HT1080 (cell line): ENCODE results near the gene DCBLD1. TPM values are rescaled to one million over a fixed set of nuclear protein-coding genes. Genes with fewer than 3 reads are reported as not detected.
A peak's percentile ranks its signal among the peaks of the same experiment; 100 is the strongest.

Experiments used
- DNase-seq: peaks from one replicate; pipeline ENCODE4 v3.0.0-alpha.2; 2015; ENCODE audit warnings: low read depth
- small RNA-seq: library from RNA; depleted of rRNA; stranded (forward); fragments of <200 nt; gene quantifications from one replicate; pipeline ENCODE3, GENCODE V24; 2014
- total RNA-seq: library from RNA; depleted of rRNA; stranded (reverse); fragments of >200 nt; shearing (Covaris generic); gene quantifications from 2 replicates; pipeline ENCODE4 v1.2.3, GENCODE V29; 2014; rRNA removed

Gene DCBLD1
- total RNA-seq, 1 experiment from 2014 or later = 30.7 TPM

DNA sequence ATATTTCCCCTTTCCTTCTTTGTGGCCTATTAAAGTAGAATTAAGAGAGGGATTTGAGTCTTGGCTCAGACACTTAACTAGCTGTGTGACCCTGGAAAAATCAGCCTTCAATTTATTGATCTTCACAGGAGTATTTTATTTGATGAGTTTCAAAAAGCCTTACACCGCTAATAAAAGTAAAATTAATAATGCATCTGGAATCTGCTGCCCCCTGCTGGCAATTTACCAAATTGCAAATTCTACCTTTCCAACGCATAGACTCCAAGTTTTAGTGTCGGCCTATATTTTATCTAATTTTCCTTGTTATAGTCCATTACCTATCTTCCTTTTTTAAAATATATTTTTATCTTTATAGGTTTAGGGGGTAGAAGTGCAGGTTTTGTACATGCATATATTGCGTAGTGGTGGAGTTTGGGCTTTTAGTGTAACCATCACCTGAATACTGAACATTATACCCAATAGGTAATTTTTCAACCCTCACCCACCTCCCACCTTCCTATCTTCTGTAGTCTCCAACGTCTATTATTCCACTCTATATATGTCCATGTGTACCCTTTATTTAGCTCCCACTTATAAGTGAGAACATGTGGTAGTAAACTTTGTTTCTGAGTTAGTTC lies 73.5 kb downstream of the DCBLD1 start:
- peak; percentile 35 for DNase-seq

DNA sequence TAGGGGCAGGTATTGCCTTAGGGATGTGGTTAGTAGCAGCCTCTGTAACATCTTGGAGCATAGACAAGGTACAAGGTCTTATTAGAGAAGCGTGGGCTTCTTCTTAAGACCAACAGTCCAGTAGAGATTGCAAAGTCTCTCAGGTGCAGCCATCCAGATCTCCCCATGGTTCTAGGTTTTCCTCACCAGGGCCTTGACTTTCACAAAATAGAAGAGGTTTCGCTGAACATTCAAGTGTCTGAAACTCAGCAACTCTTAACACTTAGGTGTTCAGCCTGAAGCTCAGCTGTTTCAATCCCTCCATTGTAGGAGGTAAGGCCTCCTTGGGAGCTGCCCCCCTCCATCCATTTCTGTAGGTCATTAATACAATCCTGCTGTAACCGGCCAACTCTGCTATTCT lies 75.5 kb downstream of the DCBLD1 start:
- DNase-seq = no peak

DNA sequence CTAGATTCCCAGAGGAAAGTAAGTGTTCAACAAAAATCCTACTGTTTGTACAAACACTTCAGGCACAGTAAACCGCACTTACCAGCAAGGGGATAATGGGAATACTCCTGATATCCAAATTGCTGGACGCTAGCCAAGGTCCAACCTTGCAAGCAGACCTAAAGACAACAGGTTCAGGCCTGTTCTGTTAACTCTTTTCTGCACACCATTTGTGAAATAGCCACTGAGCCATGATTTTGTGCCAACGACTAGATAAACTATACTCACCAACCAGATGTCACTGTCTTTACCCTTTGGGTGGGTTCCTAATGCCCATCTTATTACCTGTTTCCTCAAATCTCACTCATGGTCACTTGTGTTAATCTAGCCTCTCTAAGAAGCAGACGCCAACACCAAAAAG lies 76.3 kb downstream of the DCBLD1 start:
- DNase-seq = no peak

DNA sequence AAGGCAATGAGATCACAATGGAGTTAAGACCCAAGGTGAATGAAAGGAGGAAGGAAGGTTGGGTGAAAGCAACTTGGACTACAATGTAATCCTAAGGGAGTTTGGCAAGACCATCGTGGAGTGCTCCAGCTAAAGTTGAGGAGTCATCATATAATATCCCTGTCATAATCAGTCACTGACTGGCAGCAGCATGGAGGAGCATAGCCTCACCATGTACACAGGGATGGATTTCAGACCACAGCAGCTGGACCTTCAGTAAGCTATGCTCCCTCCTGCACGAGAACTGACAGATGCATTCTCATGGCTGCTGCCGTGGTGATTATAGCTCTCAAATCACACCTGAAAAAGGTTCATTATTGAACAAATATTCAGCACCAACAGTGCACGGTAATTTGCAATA lies 76.8 kb downstream of the DCBLD1 start:
- no peak for DNase-seq

DNA sequence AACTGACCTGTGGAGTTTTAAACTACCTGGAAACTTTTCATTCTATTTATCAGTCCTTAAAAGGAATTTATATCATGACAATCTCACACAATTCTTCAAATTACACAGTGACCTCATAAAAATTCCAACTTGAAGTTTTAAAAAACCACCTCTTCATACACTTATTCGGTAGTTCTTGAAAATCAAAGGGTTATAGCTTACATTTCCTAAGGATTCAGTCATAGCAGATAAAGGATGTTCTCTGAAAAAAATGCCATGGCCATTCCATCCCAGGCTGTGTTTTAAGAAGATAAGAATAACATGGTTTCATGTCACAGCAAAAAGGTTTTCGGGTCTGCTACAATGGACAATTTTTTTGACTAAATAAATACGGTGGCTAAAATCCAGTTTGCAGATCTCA lies 78.7 kb downstream of the DCBLD1 start:
- DNase-seq = no peak

DNA sequence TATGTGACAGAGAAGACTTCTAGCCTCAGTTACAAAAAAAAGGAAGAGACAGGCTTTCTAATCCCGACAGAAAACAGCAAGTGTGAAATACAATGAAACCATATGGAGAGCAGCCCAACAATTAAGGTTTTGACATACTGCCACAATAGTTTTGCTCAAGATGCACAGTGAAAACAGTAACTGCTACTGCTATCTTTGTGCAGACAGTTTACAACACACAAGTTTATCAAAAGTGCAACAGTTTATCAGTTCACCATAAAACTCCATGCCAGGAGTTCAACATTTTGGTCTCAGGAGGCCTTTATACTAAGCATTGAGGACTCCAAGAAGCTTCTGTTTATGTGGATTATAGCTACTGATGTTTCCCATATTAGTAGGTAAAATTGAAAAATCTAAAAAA lies 82.2 kb downstream of the DCBLD1 start:
- DNase-seq = no peak

DNA sequence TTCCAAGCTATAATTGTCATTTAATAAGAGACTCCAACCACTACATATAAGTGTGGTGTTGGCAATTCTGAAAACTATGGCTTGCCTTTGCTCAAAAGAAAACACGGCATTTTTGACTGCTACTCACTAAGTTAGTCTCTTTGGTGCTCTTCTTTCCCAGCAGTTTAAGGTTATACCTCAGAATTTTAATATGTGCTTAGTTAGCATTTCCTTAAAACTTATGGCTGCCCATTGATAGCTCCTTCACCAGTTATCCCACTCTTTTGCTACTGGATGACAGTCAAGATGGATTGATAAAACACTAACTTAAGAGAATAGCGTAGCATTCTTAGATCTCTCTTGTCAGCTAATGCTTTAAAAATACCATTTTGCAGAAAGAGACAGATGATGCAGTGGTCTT lies 85.8 kb downstream of the DCBLD1 start:
- DNase-seq = no peak

DNA sequence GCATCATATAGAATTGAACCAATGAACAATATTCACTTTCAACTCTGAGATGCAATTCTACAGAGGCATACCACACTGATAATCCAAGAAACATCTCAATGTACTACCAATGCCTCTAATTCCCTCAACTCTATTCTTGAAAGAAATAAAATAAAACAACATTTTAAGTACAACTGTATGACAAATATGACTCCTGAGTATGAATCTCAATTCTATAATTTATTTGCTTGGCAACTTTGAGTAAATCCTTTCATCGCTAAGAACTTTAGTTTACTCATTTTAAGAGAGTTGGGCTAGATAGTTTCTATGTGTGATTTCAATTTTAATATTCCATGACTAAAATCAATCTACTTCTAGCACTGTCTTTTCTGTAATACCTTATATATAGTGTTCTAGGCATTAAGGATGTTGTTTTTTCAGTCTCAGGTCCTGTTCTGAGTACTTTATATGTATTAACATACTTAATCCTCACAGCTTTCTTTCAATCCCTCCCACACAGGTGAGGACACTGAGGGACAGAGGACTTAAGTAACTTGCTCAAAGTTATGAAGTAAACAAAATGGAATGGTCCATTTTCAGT lies 86.4 kb downstream of the DCBLD1 start:
- DNase-seq = no peak

DNA sequence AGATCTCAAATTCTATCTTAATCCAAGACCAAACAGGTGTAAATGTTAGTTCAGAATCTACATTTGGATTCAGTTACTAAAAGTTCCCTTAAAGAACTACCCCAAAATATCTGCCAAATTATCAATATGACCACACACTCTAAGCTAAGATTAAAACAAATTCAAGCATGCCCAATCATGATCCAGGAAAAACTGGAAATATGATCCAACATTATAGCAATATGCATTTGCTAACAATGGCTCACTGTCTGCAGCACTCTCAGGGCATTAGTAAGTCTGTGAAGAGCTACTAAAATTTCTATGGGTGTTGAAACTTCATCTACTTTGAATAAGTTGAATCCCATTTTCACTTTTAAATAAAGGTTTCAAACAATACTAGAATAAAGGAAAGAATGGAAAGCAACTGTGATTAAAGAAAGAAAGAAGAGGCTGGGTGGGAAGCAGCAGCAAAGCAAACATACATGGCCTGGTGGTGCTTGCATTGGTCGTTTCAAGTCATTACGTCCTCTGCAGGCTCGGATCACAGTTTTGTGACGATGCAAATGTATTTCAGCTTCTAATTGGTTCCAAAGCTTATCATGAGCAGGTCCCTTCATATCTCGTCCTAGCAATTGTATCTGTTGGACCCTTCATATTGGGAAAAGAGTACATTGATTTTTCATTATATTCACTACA lies 90.7 kb downstream of the DCBLD1 start:
- DNase-seq = no peak

DNA sequence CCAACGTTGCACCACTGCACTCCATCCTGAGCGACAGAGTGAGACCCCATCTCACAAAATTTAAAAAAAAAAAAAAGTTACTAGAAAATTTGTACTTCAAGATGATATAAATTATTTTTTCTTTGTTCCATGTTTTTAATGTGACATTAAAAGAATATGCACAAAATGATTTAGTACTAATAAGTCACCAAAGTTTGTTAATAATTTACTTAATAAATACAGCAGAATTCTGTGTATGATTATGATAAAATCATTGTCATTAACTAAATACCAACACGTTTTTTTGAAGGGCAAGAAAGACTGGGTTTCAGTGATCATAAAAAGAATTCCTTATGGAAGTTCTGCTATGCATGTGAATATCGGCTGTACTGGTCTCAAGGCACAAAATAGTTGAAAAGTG lies 91.7 kb downstream of the DCBLD1 start:
- DNase-seq = no peak

DNA sequence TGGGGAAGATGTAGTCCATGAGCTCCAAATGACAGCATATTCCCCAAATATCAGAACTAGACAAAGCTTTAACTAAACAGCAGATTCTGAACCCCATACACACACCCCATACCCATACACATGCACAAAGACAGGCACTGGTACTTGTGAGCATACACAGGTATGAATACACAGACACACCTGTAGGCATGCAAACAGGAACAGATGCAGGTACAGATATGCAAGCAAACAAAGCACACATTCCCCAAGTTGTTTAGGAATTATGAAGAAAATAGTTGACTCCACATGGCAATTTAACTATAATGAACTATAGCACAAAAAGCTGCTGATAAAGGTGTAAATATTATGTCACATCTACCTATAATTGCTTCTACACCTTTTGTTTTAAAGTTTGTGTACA lies 103.2 kb downstream of the DCBLD1 start:
- DNase-seq = no peak

DNA sequence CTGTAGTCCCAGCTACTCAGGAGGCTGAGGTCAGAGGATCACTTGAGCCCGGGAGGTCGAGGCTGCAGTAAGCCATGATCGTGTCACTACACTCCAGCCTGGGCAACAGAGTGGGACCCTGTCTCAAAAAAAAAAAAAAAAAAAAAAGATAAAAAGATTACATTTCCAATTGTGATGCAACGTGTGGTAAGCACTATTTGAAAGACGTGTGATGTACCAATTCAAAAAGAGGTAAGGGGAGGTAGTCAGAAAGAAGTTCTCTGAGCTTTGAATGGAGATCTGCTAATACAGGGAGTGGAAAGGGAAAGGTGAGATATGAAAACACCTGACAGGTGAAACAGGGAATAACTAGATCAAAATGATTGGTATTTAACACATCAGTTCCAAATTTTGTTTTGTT lies 108.0 kb downstream of the DCBLD1 start:
- DNase-seq = no peak

DNA sequence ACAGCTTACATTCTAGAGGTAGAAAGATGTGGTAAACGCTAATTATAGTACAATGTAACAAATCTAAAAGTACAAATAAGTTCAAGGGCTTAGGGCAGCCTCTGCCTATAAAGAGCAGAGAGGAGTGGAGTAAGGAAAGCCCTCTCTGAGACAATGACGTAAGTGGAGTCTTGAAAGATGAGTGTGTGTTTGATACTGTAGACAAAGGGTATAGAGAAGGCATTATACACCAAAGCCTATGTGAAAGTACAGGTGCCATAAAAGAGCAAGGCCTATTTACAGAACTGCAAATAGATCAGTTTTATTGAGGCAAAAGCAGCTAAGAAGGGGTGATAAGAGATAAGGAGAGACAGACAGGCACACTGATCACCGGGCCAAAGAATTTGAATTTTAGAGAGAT lies 108.9 kb downstream of the DCBLD1 start:
- DNase-seq = no peak

DNA sequence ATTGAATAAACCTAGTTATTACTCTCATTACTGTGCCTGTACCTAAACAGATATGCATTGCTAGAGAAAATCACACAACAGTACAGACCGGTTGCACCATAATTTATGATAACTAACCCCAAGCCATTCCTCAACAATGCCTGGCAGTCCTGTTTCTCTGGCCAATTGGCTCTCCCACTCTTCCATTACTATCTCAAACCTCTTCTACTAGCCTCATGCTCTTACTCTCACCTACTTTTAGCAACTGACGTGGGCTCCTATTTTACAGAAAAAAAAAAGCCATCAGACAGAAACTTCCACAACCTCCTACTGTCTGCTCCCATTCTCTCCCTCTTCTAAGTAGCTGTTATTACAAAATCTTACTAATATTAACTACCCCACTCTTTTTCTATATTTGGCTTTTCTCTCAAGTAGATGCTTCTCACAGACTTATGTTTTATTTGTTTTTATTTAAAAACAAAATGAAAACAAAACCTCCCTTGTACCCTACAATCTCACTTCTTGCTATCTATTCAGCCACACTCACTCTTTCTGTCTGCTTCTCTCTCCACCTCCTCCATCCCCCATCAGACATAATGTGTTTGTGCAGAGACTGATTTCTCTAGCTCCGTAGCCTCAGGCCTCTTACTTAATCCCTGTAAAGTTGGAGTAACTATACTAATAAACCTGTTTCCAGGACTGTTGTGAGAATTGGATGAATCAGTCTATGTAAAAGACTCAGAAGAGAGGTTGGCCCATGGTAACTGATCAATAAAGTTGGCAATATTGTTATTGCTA lies 110.7 kb downstream of the DCBLD1 start:
- DNase-seq = no peak

DNA sequence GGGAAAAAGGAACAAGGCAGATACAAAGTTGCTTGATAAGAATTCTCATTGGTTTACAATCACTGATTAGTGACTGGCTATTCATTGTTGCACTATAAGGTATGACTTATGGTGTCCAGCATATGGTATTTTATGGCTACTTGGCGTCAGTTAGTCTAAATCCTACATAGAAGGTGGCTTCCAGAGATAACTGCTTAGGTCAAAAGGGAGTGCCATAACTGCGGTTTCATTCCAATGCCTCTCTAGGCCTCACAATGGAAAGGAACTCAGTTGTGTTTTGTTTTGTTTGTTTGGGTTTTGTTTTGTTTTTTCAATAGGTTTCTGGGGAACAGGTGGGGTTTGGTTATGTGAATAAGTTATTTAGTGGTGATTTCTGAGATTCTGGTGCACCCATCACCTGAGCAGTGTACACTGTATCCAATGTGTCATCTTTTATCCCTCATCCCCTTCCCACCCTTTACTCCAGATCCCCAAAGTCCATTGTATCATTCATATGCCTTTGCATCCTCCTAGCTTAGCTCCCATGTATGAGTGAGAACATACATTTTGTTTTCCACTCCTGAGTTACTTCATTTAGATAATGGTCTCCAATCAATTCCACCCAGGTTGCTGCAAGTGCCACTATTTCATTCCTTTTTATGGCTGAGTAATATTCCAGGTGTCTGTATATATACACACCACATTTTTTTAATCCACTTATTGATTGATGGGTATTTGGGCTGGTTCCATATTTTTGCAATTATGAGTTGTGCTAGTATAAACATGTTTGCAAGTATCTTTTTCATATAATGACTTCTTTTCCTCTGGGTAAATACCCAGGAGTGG lies 112.8 kb downstream of the DCBLD1 start:
- DNase-seq = no peak

DNA sequence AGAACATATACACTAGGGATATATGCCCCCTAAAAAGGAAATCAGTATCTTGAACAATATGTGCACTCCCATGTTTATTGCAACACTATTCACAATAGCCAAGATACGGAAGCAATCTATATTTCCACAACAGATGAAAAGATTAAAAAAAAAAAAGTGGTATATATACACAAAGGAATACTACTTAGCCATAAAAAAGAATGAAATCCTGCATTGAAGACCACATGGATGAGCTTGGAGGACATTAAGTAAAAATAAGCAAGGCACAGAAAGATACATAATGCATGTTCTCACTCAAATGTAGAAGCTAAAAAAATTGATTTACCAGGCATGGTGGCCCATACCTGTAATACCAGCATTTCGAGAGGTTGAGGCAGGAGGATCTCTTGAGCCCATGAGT lies 115.3 kb downstream of the DCBLD1 start:
- DNase-seq = no peak

Small RNA genes lying within 50 kb of the gene (small RNA-seq; reads per million reads assigned to genes)
- gene RNU6-253P = not detected

Other genes starting within 250 kb of the DCBLD1 start
- not detected in 2 replicates for gene VGLL2, start 217.1 kb upstream of the DCBLD1 start, total RNA-seq
- 0.06 TPM in 1 of 2 replicates, not detected in the other for gene ROS1, start 56.7 kb upstream of the DCBLD1 start, total RNA-seq
- gene GOPC, start 119.8 kb downstream of the DCBLD1 start, total RNA-seq = 16.7 and 19.0 TPM in 2 replicates
- 11.5 and 15.8 TPM in 2 replicates for gene NUS1, start 192.8 kb downstream of the DCBLD1 start, total RNA-seq